Testis (tissue), 2 donors: ENCODE data around the gene CPVL.

Experiments
- POLR2A ChIP-seq: fragments of 450-650 bp; IDR thresholded peaks from one replicate; pipeline ENCODE4 v1.6.1; 2017; ENCODE audit warnings: antibody characterized with exemption, mild to moderate bottlenecking, moderate library complexity
- TF ChIP-seq, protein P1 (sequence below), 3 experiments: fragments of 450-650 bp in 2 of 3; fragments of 200-600 bp in 1 of 3; sonication (generic) in 1 of 3; IDR thresholded peaks; one replicate each; pipeline ENCODE4 v1.5.1; 2016 to 2019; ENCODE audit warnings: antibody characterized with exemption in 3 of 3, mild to moderate bottlenecking in 2 of 3, moderate library complexity in 1 of 3

DNA sequence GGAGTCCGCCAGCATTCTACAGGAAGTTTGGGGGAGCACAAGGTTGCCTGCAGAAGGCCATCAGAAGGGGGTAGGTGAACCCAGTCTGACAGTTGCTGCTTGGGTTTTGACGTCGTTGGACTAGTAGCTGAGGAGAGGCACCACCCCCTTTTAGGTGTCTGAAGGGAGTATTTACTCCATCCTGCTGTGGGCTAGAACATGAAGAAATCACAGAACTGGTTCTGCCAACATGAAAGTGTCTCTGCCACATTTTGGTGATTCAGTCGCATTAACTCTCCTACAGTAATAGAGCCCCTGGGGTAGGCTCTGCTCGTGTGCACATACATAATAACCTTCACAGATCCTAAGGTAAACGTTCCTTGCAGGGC, 187.4 kb downstream of the CPVL start:
- TF ChIP-seq, protein P1, sequence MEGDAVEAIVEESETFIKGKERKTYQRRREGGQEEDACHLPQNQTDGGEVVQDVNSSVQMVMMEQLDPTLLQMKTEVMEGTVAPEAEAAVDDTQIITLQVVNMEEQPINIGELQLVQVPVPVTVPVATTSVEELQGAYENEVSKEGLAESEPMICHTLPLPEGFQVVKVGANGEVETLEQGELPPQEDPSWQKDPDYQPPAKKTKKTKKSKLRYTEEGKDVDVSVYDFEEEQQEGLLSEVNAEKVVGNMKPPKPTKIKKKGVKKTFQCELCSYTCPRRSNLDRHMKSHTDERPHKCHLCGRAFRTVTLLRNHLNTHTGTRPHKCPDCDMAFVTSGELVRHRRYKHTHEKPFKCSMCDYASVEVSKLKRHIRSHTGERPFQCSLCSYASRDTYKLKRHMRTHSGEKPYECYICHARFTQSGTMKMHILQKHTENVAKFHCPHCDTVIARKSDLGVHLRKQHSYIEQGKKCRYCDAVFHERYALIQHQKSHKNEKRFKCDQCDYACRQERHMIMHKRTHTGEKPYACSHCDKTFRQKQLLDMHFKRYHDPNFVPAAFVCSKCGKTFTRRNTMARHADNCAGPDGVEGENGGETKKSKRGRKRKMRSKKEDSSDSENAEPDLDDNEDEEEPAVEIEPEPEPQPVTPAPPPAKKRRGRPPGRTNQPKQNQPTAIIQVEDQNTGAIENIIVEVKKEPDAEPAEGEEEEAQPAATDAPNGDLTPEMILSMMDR (IDR thresholded peaks at IDR 0.05) = no peak
- no peak for TF ChIP-seq POLR2A
